ENCODE data around the gene BFSP2. TPM values are rescaled to one million over a fixed set of nuclear protein-coding genes. Genes with fewer than 3 reads are reported as not detected.
A peak's percentile ranks its signal among the peaks of the same experiment; 100 is the strongest.

Gene BFSP2
- total RNA-seq, 1 donor = 0.27 TPM

DNA sequence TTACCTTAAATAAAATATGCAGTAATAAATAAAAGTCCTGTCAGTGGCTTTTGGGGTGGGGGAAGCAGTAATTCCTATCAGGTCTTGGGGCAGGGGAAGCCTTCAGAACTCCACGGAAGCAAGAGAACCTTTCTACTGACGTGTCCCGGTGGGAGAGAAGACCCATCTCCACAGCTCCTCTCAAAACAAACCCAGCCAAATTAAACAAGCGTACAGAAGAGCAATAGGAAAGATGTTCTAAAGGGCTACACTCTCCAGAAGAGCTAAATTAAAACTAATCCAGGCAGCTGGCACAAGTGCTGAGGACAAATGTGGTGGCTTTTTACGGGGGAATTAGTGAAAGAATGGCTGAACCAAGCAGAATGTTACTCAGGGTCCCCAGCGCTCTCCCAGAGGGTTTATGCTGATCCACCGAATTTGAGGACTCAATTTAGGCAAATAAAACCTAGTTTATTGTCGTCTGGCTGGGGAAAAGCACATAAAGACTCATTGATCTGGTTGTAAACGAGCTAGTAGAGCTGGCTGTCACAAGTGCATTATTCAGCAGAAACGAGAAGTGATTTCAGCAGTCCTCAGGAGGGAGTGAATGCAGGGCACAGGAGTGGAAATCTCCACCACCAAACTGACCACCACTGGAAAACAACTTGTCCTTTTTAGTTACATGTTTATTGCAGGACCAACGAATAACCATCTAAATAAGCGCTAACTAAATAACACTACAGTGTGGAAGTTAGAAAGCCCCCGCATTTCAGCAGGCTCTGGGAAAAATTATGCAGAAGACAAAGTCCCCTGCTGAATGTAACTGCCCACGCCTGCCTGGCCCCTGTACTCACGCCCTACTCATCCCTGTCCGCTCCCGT is 13.5 kb downstream of the BFSP2 start:
- DNase-seq (ENCODE audit: low read depth in 2 of 3, low spot score in 2 of 3) = peak in 1 of 3 donors; percentile 53

DNA sequence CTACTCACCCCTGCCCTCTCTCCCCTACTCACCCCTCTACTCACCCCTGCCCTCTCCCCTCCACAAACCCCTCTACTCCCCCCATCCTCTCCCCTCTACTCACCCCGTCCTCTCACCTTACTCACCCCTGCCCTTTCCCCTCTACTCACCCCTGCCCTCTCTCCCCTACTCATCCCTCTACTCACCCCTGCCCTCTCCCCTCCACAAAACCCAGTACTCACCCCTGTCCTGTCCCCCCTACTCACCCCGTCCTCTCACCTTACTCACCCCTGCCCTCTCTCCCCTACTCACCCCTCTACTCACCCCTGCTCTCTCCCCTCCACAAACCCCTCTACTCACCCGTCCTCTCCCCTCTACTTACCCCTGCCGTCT is 14.2 kb downstream of the BFSP2 start:
- DNase-seq (ENCODE audit: low read depth in 2 of 3, low spot score in 2 of 3) = no peak

DNA sequence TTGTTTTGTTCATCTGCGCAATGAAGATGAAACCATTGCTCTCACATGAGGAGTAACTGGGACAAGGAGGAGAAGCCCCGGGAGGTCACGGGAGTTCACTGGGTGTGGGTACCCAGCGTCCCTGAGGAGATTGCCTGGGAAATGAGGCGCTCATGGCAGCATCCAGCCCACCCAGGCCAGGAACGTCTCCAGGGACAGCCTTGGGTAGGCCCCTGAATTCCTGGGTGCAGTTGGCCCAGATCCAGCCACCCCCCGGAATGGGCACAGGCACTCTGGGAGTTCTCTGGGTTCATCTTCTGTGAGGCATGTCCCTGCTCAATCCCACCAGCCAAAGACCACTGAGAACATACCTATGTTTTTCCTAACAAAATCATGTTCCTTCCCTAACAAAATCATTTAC is 18.5 kb downstream of the BFSP2 start:
- DNase-seq (ENCODE audit: low read depth in 2 of 3, low spot score in 2 of 3) = no peak

DNA sequence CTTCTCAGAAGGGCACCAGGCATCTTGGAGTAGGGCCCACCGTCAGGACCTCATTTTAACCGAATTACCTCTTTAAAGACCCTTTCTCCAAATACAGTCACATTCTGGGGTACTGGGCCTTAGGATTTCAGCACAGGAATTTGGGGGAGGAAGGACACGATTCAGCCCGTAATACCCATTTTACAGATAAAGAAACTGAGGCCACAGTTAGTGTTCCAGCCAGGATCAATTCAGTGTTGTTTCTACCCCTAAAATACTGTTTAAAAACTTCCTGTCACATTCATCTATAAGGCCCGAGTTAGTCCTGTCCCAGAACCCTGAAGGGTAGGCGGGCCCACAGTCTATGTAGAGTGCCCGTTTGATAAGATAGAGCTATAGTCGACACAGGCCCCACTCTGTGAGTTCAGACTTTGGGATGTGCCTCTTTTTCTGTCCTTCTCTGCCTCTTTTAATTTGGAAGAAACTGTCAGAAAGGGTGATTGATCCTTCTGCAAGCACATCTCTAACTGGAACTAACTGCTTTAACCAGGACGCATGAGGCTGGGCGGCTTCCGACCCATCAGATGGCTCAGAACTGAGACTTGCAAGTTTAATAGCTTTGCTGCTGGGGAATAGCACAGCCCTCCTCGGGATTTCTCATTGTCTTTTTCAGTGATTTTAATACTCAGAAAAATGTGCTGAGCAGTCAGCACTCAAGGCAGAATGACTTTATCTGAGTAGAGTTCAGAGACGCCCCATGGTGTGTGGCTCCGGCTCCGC is 19.5 kb downstream of the BFSP2 start:
- DNase-seq (ENCODE audit: low read depth in 2 of 3, low spot score in 2 of 3) = no peak

DNA sequence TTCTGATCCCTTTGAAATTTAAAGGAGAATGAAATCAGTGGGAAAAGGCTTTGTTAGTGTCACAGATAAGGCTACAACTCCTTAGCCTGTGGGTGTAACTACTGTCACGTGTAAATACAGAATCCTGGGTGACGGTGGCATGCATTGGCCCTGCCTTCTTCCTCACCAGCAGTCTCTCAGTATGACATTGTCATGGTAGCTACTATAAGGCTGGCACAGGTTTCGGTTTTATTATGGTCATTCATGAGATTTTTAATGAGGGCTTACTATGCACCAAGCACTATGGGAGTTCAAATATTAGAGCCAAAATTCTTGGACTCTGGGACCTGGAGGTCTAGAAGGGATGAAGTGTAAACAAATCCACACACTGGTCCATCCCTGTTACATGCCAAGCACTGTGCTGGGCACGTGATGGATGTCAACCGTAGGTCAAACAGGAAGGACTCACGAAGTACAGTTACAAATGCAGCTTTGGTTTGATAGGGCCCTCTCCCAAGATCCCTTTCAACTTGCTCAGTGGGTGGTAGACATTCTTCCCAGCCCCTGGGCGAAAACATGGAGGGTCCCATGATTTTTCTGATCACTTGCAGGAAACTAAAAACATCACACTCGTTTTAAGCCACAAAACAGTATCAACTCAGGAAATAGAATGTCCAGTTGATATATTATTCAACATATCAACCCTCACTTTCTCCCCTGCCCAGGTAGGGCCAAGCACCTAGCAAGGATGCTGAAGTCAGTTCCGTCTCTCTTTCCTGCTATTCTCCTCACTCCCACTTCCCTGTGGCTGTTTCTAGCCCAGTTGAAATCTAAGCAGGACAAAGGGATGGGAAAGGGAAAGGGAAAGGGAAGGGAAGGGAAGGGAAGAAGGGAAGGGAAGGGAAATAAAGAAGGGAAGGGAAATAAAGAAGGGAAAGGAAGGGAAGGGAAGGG is 25.3 kb downstream of the BFSP2 start:
- no peak for DNase-seq (ENCODE audit: low read depth in 2 of 3, low spot score in 2 of 3)

DNA sequence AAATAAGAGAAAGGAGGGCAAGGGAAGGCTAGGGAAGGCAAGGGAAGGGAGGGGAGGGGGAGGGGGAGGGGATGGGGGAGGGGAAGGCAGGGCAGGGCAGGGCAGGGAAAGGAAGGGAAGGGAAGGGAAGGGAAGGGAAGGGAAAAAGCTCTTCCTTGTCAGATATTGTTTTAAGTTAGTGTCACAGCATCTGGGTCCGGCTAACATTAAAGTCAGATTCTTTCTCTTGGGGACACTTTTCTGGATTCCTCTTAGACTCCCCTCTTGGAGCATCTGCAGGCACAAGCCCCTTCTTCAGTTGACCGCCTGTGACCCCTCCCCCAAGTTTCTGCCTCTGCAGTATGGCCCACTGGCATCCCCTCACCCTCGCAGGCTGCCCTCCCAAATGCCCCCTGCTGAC is 26.0 kb downstream of the BFSP2 start:
- DNase-seq (ENCODE audit: low read depth in 2 of 3, low spot score in 2 of 3) = no peak

DNA sequence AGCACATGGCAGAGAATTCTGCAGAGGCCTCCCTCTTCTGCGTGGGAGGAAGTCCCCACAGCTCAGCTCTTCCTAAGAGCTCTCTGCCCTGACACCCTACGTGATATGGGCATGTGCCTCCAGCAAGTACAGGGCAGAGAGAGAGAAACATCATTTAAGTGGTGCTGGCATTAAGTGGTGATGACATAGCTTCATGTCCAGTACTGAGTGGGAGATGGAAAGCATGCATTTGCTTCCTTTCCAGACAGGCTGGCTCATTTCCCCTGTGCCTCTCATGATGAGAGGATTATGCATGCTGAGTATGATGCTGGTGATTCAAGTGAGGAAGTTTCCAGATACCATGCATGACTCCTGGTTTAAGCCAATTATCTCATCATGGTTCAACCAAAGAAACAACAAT is 26.9 kb downstream of the BFSP2 start:
- DNase-seq (ENCODE audit: low read depth in 2 of 3, low spot score in 2 of 3) = no peak

DNA sequence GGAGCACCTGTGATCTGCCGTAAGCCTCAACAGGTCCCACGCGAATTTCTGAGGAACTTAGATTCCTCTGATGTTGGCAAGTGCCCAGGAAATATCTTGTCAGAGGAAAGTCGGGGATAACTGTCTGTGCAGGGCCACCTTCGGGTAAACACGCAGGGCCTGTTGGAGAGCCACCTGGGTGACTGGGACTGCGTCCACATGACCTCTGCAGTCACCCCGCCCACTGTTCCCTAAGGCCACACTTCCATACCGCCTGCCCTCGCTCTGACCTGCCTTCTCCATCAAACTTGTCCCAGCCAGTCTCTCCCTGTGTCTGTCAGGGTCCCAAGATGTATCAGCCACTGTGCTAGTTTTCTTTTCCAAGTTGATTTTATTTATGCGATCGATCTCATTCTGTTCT is 28.7 kb downstream of the BFSP2 start:
- no peak for DNase-seq (ENCODE audit: low read depth in 2 of 3, low spot score in 2 of 3)

DNA sequence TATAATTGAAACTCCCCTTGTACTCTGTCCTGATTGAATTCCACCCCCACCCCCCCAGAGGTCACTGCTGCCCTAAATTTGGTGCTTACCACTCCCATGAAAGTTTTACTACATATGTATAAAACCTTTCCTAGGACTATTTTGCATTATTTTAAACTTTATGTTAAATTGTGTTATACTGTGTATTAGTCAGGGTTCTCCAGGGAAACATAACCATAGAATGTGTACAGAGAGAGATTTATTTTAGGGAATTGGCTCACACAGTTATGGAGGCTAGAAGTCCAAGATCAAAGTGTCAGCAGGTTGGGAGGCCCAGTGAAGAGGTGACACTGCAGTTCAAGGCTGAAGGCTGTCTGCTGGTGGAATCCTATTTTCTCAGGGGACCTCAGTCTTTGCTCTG is 29.2 kb downstream of the BFSP2 start:
- no peak for DNase-seq (ENCODE audit: low read depth in 2 of 3, low spot score in 2 of 3)

DNA sequence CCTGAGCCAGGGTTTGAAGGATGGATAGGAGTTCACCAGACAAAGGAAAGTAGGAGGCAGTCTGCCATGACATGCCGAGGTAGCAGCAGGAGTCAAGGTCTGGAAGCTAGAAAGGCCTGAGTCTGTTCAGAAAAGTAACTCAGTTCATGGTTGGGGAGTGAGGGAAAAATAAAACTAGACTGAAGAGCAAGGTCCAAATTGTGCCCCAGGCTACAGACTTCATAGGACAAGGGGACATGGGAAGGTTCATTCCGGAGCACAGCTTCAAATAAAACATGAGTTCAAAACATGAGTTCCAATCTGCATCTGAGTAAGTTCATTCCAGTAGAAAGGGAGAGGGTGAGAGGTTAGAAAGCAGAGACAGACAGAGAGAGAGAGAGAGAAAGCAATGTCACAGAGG is 39.7 kb downstream of the BFSP2 start:
- no peak for DNase-seq (ENCODE audit: low read depth in 2 of 3, low spot score in 2 of 3)

DNA sequence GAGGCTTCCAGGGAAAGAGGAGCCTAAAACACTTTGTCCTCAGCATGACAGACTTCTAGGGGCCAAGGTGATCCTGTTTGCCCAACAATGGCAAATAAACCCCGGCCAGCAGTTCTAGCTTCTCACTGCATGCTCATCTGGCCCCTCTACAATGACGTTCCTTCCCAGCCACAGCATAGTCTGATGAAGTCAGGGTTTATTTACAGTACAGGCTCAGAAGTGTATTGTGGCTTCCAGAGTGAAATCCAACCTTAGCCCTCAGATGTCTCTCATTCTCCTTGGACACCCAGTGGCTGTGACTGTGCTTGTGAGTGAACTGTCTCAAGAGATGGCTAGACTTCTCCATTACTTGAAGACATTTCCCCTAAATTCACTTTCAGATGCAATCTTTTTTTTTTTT is 40.8 kb downstream of the BFSP2 start:
- no peak for DNase-seq (ENCODE audit: low read depth in 2 of 3, low spot score in 2 of 3)

DNA sequence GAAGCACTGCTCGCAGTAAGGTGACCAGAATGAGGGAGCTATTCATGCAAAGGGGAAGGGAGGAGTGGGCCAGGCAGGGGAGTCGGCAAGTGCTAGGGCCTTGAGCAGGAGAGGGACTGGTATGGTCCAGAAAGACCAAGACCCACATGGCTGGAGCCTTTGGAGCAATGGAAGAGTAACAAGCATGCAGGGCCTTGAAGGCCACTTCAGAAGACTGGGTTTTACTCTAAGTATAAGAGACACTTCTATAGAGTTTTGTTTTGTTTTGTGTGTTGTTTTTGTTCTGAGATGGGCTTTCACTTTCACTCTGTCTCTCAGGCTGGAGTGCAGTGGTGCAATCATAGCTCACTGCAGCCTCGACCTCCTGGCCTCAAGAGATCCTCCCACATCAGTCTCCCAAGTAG is 42.0 kb downstream of the BFSP2 start:
- peak in 1 of 3 donors; percentile 16 for DNase-seq (ENCODE audit: low read depth in 2 of 3, low spot score in 2 of 3)

DNA sequence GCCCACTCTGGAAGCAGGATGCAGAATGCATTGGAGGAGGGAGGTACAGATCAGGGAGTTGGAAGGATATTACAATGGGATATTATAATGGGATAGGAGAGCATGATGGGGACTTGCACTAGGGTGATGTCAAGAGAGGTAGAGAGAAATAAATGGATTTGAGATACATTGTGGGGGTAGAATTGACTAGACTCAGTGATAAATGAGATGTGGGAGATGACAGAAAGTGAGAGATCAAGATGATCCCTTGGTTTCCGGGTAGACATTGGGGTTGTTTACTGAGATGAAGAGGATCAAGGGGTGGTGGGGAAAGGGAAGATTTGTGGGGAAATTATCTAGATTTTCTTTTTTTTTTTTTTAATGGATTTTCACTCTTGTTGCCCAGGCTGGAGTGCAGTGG is 42.7 kb downstream of the BFSP2 start:
- DNase-seq (ENCODE audit: low read depth in 2 of 3, low spot score in 2 of 3) = no peak

DNA sequence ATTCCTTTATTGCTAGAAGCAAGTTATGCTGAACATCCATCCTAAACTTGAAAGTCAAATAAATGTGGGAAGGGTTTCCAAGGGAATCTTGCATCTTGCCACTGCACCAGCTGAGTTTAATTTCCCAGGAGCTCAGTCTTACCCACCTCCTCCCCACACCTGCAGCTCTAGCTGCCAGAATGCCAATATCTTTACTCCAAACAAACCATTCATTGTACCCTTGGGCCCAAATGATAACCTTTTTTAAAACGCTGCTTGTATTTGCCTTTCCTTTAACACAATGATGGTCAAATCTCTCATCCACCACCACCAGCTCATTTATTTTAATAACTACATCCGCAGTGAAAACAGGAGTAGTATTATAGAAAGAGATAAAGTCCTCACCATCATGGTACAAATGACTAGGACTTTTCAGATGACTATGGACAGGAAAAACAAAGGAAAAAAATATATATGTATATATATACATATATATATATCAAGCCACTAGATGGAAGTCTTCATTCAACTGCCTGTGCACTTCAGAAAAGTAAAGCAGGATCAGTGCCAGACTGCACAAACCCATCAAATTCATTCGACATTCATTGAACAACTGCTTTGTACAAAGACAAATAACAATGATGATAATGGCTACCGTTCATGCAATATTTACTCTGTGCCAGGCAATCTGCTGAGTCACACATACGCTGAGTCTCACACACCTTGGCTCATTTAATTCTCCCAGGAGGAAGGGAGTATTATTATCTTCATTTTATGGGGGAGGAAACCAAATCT is 44.0 kb downstream of the BFSP2 start:
- DNase-seq (ENCODE audit: low read depth in 2 of 3, low spot score in 2 of 3) = no peak

DNA sequence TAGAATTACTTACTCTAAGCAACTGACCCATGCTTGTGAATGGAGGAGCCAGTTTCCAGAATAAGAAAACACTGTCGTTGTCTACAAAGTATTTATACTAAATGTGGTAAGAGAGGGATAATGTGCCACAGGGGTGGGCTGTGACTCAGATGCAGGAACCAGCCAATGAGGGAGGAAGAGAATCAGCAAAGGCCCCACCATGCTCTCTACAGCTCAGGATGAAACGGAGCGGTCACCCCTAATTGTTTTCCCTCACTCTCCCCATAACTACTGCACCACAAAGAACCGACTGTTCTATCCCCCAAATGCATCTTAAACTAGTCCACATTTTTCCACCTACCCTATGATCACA is 44.5 kb downstream of the BFSP2 start:
- no peak for DNase-seq (ENCODE audit: low read depth in 2 of 3, low spot score in 2 of 3)

DNA sequence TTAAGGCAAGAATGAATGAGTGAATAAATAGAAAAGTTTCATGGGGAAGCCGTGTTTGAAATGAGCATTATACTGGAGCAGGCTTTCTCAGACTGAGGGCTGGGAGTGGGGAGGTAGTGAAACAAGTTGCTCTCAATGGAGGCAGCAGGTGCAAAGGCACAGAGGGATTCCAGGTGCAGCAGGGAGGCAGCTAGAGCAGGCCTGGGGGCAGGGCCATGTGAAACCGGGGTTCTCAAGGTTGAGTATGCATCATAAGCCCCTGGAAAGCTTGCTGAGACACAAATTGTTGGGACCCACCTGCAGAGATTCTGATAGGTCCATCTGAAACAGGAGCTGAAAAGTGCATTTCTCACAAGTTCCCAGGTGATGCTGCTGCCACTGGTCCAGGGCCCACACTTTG is 45.3 kb downstream of the BFSP2 start:
- no peak for DNase-seq (ENCODE audit: low read depth in 2 of 3, low spot score in 2 of 3)

DNA sequence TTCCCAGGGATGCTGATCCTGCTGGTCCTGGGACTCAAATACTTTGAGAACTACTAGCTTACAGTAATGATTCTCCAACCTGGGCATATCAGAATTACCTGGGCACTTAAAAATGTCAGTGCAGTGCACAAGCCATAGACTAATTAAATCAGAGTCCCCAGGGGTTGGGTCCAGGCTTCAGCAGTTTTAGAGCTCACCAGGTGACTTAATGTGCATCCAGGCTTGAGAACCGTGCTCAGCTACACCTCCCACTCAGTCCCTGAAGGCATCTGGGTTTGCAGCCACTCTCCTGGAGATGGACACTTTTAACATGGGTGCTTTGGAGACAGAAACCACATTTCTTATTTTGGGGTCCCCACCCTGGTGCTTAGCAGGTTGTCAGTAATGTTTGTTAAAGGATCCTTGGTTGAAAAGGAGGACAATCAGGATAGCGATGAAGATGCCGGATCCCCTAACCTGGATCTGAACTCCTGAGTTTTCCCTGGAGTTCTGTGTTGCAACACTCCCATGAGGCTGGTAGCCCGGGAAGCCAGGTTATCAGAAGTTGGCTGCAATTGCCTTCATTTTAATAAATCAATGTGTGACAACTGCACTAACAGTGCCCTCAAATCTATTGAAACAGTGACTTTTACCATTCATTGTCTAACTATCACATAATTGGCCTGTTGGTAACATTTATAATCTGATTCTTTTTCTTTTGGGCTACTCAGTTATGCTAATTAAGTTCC is 48.1 kb downstream of the BFSP2 start:
- DNase-seq (ENCODE audit: low read depth in 2 of 3, low spot score in 2 of 3) = no peak

DNA sequence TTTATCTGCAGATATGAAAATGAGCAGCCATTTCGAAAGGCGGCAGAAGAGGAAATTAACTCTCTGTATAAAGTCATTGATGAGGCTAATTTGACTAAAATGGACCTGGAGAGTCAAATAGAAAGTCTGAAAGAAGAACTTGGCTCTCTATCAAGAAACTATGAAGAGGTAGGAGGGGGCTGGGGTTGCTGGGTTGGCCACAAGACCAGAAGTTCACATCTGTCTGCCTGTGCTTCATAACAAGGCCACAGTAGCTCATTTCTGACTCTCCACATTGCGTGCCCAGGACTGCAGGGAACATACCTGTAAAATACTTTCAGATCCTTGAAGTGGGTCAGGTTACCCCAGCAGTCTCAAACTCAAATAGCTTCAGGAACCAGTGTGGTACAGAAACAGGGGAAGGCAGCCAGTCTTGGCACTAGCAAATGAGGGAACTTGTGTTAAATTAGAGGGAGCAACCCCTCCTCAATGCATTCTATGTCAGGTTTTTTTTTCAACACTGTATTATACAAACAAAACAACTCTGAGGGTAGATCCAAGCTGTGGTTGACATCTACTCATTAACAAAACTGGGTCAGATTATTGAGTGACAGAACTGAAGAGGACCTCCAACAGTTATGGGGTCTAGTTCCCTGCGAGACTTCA is 48.7 kb downstream of the BFSP2 start:
- DNase-seq (ENCODE audit: low read depth in 2 of 3, low spot score in 2 of 3) = peak in 2 of 3 donors; percentile 33 to 61

DNA sequence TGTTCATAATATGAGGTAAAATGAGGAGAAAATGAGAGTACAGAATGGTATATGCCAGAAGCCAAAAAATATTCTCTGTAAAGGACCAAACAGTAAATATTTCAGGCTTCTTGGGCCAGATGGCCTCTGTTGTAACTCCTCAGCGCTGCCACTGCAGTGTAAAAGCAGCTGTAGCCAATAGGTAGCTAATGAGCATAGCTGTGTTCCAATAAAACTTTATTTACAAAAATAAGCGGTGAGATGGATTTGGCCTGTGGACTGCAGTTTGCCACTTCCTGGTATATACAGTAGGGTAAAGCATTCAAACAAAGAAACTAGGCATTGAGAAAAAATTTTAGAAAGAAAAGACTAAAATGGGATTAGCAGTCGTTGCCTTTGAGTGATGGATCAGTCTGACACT is 51.5 kb downstream of the BFSP2 start:
- DNase-seq (ENCODE audit: low read depth in 2 of 3, low spot score in 2 of 3) = no peak
